Hematopoietic multipotent progenitor cell treated with erythropoietin and hydrocortisone succinate and interleukin-3 and kit ligand, for 15 days (in vitro differentiated cells): ENCODE measurements around the gene SHB.

Experiments used
- DNase-seq: peaks from one replicate; pipeline ENCODE4 v3.0.0-alpha.2; 2015; ENCODE audit warnings: low spot score

Gene SHB

GRCh38 chr9:38008168-38009034 is 60.6 kb downstream of the SHB start:
- DNase-seq, result no peak

DNA sequence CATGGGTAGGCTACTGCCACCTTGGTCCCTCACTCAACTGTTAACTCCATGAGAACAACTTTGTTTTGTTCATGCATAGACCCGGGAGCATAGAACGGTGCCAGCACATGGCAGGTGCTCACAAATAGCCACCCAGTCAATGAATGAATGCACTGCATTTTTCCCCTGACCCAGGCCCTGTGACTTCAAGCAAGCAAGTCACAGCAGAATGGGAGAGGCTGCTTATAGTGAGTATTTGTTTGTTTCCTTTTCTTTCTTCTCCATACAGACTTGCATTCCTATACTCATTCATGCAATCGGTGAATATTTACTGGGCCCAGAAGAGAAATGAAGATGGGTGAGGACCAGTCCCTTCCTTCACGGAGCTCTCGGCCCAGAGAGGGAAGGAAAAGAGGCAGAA is 62.0 kb downstream of the SHB start:
- DNase-seq, result no peak

- no peak for DNase-seq
These were observed 62.9 kb downstream of the SHB start for GRCh38 chr9:38006163-38006562.

DNA sequence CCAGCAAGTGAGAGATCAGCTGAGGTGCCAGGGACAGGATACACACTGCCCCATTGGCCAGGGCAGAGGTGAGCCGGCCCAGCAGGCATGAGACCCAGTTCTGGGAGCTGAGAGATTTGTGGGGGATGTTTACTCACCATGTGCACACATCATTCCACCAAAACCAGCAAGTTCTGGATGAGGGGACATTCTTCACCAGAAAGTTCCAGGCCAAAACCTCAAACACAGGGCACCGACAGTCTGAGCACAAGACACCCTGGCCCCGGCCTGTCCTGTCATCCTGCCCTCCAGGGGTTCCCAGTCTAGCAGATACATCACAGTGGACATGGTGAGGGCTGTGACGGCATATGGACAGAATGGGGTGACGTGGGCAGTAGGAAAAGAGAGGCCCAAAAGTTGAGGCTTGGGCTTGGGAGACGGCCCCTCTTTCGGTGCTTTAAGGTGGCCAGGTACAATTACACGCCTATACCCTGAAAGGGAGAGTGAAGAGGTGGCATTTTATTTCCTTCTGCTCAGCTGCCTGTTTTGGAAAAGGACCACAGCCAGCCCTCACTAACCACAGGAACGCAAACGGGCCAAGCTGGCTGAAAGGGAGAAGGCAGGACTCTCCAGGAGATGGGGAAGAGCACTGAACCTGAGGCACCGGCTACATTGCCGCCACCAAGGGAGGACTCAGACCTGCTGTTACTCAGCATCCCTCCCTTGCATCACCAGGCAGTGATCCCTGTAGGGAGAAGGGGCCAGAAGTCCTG is 64.0 kb downstream of the SHB start:
- DNase-seq, result no peak

GRCh38 chr9:38003946-38004808 is 64.8 kb downstream of the SHB start:
- no peak for DNase-seq

GRCh38 chr9:38003230-38003629 is 65.8 kb downstream of the SHB start:
- no peak for DNase-seq

GRCh38 chr9:38001430-38001829 is 67.6 kb downstream of the SHB start:
- DNase-seq, result no peak

- DNase-seq, result no peak
These were observed 68.3 kb downstream of the SHB start for GRCh38 chr9:38000735-38001134.

GRCh38 chr9:38000332-38000731 is 68.7 kb downstream of the SHB start:
- no peak for DNase-seq

DNA sequence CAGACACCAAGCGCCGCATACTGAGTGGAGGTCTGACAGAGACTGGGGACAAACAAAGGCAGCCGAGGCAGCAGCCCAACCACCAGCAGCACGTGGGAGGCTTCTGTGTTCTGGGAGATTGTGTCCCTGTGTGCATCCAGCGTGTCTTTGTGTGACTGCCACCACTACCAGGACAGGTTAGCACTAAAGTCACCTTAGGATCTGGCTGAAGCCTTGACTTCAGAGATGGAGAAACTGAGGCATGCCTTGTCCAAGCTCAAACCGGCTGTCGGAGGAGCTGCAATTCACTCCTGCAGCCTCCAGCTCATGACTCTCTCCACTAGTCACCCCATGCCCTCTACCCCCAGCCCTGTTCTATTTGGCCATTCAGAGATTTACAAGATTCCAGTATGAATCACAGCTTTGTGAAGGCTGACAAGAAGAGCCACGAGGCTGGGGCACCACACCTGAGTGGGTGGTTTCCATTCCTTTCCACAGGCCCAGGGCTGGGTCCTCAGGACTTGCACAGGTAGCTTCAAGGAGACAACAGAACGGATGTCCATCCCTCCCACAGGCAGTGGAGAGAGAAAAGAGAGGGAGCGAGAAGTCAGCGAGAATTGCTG is 69.3 kb downstream of the SHB start:
- no peak for DNase-seq

GRCh38 chr9:37998881-37999587 is 70.0 kb downstream of the SHB start:
- no peak for DNase-seq

GRCh38 chr9:37997636-37998374 is 71.2 kb downstream of the SHB start:
- DNase-seq, result peak; percentile 55

DNA sequence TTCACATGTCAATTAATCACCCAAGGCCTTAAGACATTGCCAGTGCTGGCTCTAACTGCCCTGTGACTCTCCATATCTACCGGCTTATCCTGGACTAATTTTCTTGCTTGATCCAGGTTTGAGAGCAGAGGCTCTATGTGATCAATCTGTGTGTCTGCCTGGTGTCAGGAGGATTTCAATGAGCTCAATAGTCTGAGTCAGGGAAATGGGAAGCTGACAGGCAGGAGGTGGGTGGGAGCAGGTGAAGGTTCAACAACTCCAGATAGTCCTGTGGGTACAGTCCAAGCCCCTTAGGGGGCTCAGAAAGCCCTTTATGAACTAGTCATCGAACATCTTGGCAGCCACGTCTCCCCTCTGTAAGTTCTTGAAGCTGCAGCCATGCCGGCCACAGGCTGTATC is 72.2 kb downstream of the SHB start:
- DNase-seq, result no peak

GRCh38 chr9:37995961-37996818 is 72.8 kb downstream of the SHB start:
- DNase-seq, result peak; percentile 27

GRCh38 chr9:37995348-37995737 is 73.7 kb downstream of the SHB start:
- DNase-seq, result no peak

GRCh38 chr9:37994639-37995347 is 74.2 kb downstream of the SHB start:
- DNase-seq, result peak; percentile 47

- peak; percentile 16 for DNase-seq
These were observed 76.1 kb downstream of the SHB start for GRCh38 chr9:37992924-37993349.

- no peak for DNase-seq
These were observed 78.5 kb downstream of the SHB start for GRCh38 chr9:37990404-37991015.

DNA sequence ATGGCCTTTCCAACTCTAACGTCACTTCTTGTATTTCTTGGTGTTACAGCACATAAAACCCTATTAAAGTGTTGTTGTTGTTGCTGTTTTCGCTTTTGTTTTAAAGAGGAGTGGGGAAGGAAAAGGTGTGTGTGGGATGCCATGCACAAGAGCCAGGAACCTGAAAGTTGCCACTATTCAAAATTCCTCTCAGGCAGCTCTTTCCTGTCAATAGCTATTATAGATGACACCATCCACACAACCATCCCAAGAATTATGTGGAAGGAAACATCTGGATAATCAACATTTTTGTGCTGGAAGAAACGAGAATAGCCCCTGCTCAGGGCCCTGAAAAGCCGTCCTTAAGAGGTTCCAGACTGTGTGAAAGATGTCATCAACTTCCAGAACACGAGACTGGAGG is 79.3 kb downstream of the SHB start:
- DNase-seq, result no peak
